GM18508 (cell line): ENCODE measurements around the gene DUS2.
"Not testable (repeated sequence)": the region's sequence is repeated elsewhere in the genome, so short reads cannot be mapped to it uniquely, and the experiment has no call there.

Experiments
- ATAC-seq: cut with Tn5 transposase; IDR thresholded peaks from one replicate; pipeline ENCODE4 v1.9.1; 2021; ENCODE audit warnings: moderate number of reproducible peaks; ENCODE audit not compliant: insufficient read depth, unreplicated experiment

DUS2 gene

GRCh38 chr16:68114939-68115338 lies 91.9 kb downstream of the DUS2 start:
- not testable (repeated sequence) for ATAC-seq

GRCh38 chr16:68115851-68116250 lies 92.8 kb downstream of the DUS2 start:
- no peak for ATAC-seq

DNA sequence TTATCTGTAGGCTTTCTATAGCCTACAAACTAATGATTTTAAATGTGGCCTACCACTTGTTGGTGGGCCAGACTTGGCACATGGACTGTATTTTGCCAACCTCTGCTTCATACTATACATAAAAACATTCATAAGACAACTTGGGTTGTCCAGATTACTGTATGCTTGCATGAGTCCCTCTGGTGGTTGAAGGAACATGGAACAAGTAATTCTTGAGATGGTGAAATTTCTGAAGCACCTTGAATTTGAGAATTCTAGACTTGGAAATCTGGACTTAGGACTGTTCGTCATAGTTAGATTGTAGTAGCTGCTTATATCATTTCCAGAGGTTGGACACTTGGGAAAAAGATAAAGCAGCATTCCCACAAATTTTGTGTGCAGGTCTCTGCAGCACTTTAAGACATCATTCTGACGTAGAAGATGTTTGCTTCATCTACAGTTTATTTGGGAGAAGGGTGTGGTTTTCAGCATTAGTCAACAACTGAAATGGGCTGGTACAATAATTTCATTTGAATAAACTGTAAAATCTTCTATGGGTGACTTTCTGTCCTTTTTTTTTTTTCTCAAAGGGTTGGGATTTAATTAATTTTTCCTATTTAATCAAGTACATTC lies 93.3 kb downstream of the DUS2 start:
- ATAC-seq, result no peak

DNA sequence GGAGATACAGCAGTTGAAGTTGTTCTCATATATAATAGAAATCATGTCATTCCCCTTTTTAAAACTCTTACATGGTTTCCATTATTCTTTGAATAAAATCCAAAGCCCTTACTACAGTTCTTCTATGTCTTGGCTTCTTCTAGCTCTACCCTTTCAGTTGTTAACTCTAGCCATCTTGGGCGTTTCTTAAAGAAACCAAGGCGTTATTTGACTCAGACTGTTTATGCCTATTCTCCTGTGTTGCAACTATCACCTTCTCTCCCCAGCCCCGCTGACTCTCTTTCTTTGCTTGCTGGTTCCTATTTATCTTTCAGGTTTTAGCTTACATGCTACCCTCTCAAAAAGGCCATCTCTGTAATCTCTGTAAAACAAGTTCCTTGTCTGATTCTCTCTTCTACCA lies 94.8 kb downstream of the DUS2 start:
- ATAC-seq, result no peak

- ATAC-seq, result not testable (repeated sequence)
Measured at GRCh38 chr16:68118954-68119353, 95.9 kb downstream of the DUS2 start.

DNA sequence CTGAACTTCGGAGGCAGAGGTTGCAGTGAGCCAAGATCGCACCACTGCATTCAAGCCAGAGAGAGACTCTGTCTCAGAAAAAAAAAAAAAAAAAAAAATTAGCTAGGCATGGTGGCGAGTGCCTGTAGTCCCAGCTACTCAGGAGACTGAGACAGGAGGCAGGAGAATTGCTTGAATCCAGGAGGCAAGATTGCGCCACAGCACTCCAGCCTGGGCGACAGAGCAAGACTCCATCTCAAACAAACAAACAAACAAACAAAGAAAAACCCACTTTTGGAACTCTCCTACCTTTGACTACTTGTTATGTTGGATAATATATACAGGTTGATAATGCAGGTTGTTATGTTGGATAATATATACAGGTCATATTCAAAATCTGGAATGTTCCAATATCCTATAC lies 97.4 kb downstream of the DUS2 start:
- ATAC-seq, result not testable (repeated sequence)

DNA sequence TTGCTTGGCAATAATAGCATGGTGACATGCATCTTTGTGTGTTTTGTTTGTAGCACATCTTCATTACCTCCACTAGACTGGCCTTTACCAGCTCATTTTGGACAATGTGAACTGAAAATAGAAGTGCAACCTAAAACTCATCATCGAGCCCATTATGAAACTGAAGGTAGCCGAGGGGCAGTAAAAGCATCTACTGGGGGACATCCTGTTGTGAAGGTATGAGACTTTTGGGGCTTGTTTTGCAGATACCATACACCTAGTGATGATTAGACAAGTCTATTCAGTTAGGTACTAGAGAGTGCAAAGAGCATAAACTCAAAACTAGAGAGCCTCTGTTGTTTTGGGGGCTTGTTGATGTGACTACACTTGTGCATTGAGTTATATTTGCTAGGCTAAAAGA lies 103.3 kb downstream of the DUS2 start:
- ATAC-seq, result peak; percentile 48

- ATAC-seq, result no peak
Measured at GRCh38 chr16:68128577-68129305, 105.7 kb downstream of the DUS2 start.
